ENCODE measurements around the gene CRYBB2. TPM values are rescaled to one million over a fixed set of nuclear protein-coding genes. Genes with fewer than 3 reads are reported as not detected.

Gene CRYBB2
- total and polyA plus RNA-seq, 4 donors = 0.08 to 0.10 TPM; not detected in 2

GRCh38 chr22:25200967-25201366, 18.5 kb upstream of the CRYBB2 start:
- no peaks in the 10 kb centered on the region for H3K27me3 ChIP-seq (ENCODE audit: control insufficient read depth in 4 of 4, insufficient read depth in 4 of 4, low read length in 3 of 4)
- TF ChIP-seq CTCF (IDR thresholded peaks at IDR 0.05; ENCODE audit: low read depth, low read length, missing input control) (no peak), HNF4G (IDR thresholded peaks at IDR 0.05) (no peak), REST (IDR thresholded peaks at IDR 0.05) (no peak), RAD21 (IDR thresholded peaks at IDR 0.05) (no peak), JUND (IDR thresholded peaks at IDR 0.05) (no peak), SP1 (IDR thresholded peaks at IDR 0.05) (no peak), EGR1 (IDR thresholded peaks at IDR 0.05; ENCODE audit: low read depth in 2 of 2) (no peak), GABPA (IDR thresholded peaks at IDR 0.05 in 1 of 2, conservative IDR thresholded peaks at IDR 0.05 in 1 of 2) (no peak), MAX (IDR thresholded peaks at IDR 0.05) (no peak), HNF4A (conservative IDR thresholded peaks at IDR 0.05) (no peak)
- DNase-seq (ENCODE audit: low spot score) = no peak
- H3K4me1 ChIP-seq (ENCODE audit: control insufficient read depth in 4 of 4, insufficient read depth in 4 of 4, low read length in 3 of 4) = no peaks in the 10 kb centered on the region
- no peaks in the 10 kb centered on the region for H3K9me3 ChIP-seq (ENCODE audit: control insufficient read depth in 4 of 4, low read length in 3 of 4)
- no peak overlapping the region for H3K4me3 ChIP-seq (ENCODE audit: low read depth in 1 of 3, low read length in 3 of 3)
- no peak overlapping the region for H3K27ac ChIP-seq (ENCODE audit: low read depth in 1 of 2, low read length in 2 of 2)
- peaks cover 5 to 20% (median 11%) of the 10 kb centered on the region in 4 donors for H3K36me3 ChIP-seq (ENCODE audit: control insufficient read depth in 4 of 4, insufficient read depth in 3 of 4, low read depth in 1 of 4, low read length in 3 of 4)
- H3K9ac ChIP-seq (ENCODE audit: low read depth in 1 of 2, low read length in 2 of 2) = no peak overlapping the region
- WGBS = 83% methylated on average over 7 of the region's 7 CpGs

GRCh38 chr22:25201557-25202273, 17.7 kb upstream of the CRYBB2 start:
- Histone ChIP-seq H3K9me3 (ENCODE audit: control insufficient read depth in 4 of 4, low read length in 3 of 4) (no peaks in the 10 kb centered on the region), H3K27me3 (ENCODE audit: control insufficient read depth in 4 of 4, insufficient read depth in 4 of 4, low read length in 3 of 4) (no peaks in the 10 kb centered on the region), H3K27ac (ENCODE audit: low read depth in 1 of 2, low read length in 2 of 2) (no peak overlapping the region), H3K4me1 (ENCODE audit: control insufficient read depth in 4 of 4, insufficient read depth in 4 of 4, low read length in 3 of 4) (no peaks in the 10 kb centered on the region), H3K9ac (ENCODE audit: low read depth in 1 of 2, low read length in 2 of 2) (no peak overlapping the region), H3K4me3 (ENCODE audit: low read depth in 1 of 3, low read length in 3 of 3) (no peak overlapping the region), H3K36me3 (ENCODE audit: control insufficient read depth in 4 of 4, insufficient read depth in 3 of 4, low read depth in 1 of 4, low read length in 3 of 4) (peaks cover 3 to 13% (median 10%) of the 10 kb centered on the region in 4 donors)
- TF ChIP-seq MAX (IDR thresholded peaks at IDR 0.05) = no peak
- no peak for TF ChIP-seq SP1 (IDR thresholded peaks at IDR 0.05)
- no peak for TF ChIP-seq EGR1 (IDR thresholded peaks at IDR 0.05; ENCODE audit: low read depth in 2 of 2)
- TF ChIP-seq RAD21 (IDR thresholded peaks at IDR 0.05) = no peak
- no peak for TF ChIP-seq REST (IDR thresholded peaks at IDR 0.05)
- TF ChIP-seq TAF1 (conservative IDR thresholded peaks at IDR 0.05) = no peak
- TF ChIP-seq YY1 (IDR thresholded peaks at IDR 0.05) = no peak
- no peak for TF ChIP-seq HNF4G (IDR thresholded peaks at IDR 0.05)
- no peak for TF ChIP-seq FOXA2 (IDR thresholded peaks at IDR 0.05)
- DNase-seq (ENCODE audit: low spot score) = no peak
- WGBS = 79% methylated on average over 10 of the region's 10 CpGs

All from liver (tissue), 9 donors.